Smooth muscle cell (in vitro differentiated cells): ENCODE results near the gene SOX6. TPM values are rescaled to one million over a fixed set of nuclear protein-coding genes. Genes with fewer than 3 reads are reported as not detected.
"Not testable (repeated sequence)": the region's sequence is repeated elsewhere in the genome, so short reads cannot be mapped to it uniquely, and the experiment has no call there.

Source experiments
- DNase-seq: peaks from one replicate; lab custom pipeline; 2025; ENCODE audit not compliant: unreplicated experiment; lab: John Stamatoyannopoulos, UW
- H2AFZ ChIP-seq: fragments of 200-600 bp; sonication (generic); 2 replicates; pipeline ENCODE4 v1.6.0; 2016; ENCODE audit warnings: antibody characterized with exemption, low read depth, mild to moderate bottlenecking
- H3F3A ChIP-seq: fragments of 200-600 bp; sonication (generic); 2 replicates; pipeline ENCODE4 v1.6.0; 2017; ENCODE audit warnings: antibody characterized with exemption, low read depth
- H3K27ac ChIP-seq: fragments of 200-600 bp; sonication (generic); 2 replicates; pipeline ENCODE4 v1.5.1; 2016; ENCODE audit warnings: low read depth, mild to moderate bottlenecking
- H3K27me3 ChIP-seq: fragments of 200-600 bp; sonication (generic); 2 replicates; pipeline ENCODE4 v1.6.1; 2016; ENCODE audit warnings: low read depth, mild to moderate bottlenecking
- H3K36me3 ChIP-seq: fragments of 200-600 bp; sonication (generic); 2 replicates; pipeline ENCODE4 v1.5.1; 2016; ENCODE audit warnings: low read depth
- H3K4me1 ChIP-seq: fragments of 200-600 bp; sonication (generic); 2 replicates; pipeline ENCODE4 v1.5.1; 2016; ENCODE audit warnings: low read depth
- H3K4me2 ChIP-seq: fragments of 200-600 bp; sonication (generic); 2 replicates; pipeline ENCODE4 v1.6.0; 2016; ENCODE audit warnings: mild to moderate bottlenecking
- H3K4me3 ChIP-seq: fragments of 200-600 bp; sonication (generic); 2 replicates; pipeline ENCODE4 v1.5.1; 2016; ENCODE audit warnings: mild to moderate bottlenecking
- H3K79me2 ChIP-seq: fragments of 200-600 bp; sonication (generic); 2 replicates; pipeline ENCODE4 v1.6.0; 2016; ENCODE audit warnings: low read depth, mild to moderate bottlenecking
- H3K9ac ChIP-seq: fragments of 200-600 bp; sonication (generic); 2 replicates; pipeline ENCODE4 v1.6.0; 2016; ENCODE audit warnings: low read depth
- H3K9me3 ChIP-seq: fragments of 200-600 bp; sonication (generic); replicated peaks from 2 replicates; pipeline ENCODE4 v1.5.1; 2016; ENCODE audit warnings: low read depth
- H4K20me1 ChIP-seq: fragments of 200-600 bp; sonication (generic); 2 replicates; pipeline ENCODE4 v1.6.0; 2016; ENCODE audit warnings: low read depth
- CTCF ChIP-seq: fragments of 200-600 bp; sonication (generic); IDR thresholded peaks from 2 replicates; pipeline ENCODE4 v1.5.1; 2017; ENCODE audit warnings: borderline replicate concordance, mild to moderate bottlenecking, antibody characterized with exemption; ENCODE audit not compliant: insufficient read depth, poor library complexity, severe bottlenecking
- WGBS: methylation state at CpG from one replicate; pipeline ENCODE4 v1.1.7; 2016; ENCODE audit warnings: low lambda C conversion rate; 5-methylcytosine and 5-hydroxymethylcytosine counted together
- polyA plus RNA-seq: library from polyadenylated mRNA; unstranded; fragments of >200 nt; fragmentation: Nextera tagmentation; extraction: Ambion mirVana; gene quantifications from 2 replicates; pipeline ENCODE4 v1.2.1, GENCODE V29; 2016
- total RNA-seq: library from RNA; depleted of rRNA; stranded (reverse); fragments of >200 nt; gene quantifications from 2 replicates; pipeline ENCODE4 v1.2.3, GENCODE V29; 2014

Gene SOX6
- total and polyA plus RNA-seq, 2 experiments from 2014 or later: 11.2 to 27.6 TPM

GRCh38 chr11:16070573-16070972 is 285.8 kb downstream of the SOX6 start:
- Histone ChIP-seq H3K27ac (no peak overlapping the region), H3K9ac (no peak overlapping the region), H3K4me3 (no peak overlapping the region), H3K4me2 (no peak overlapping the region), H3F3A (no peaks in the 10 kb centered on the region), H4K20me1 (no peaks in the 10 kb centered on the region), H2AFZ (no peak overlapping the region), H3K79me2 (peaks cover 4% of the 10 kb centered on the region), H3K36me3 (peaks cover 10% of the 10 kb centered on the region), H3K9me3 (peaks cover 8% of the 10 kb centered on the region), H3K4me1 (no peaks in the 10 kb centered on the region), H3K27me3 (no peaks in the 10 kb centered on the region)
- WGBS: 79% methylated on average over 5 of the region's 5 CpGs
- no peak for TF ChIP-seq CTCF
- no peak for DNase-seq

- not testable (repeated sequence) for H3K4me3 ChIP-seq, H3K4me1 ChIP-seq, H3K27ac ChIP-seq, H3K9ac ChIP-seq, H3K9me3 ChIP-seq, H3K4me2 ChIP-seq, H2AFZ ChIP-seq, H3K79me2 ChIP-seq, DNase-seq, H3F3A ChIP-seq, H3K36me3 ChIP-seq, H4K20me1 ChIP-seq, H3K27me3 ChIP-seq
- 94% methylated on average over 3 of the region's 3 CpGs for WGBS
These were observed 289.1 kb downstream of the SOX6 start for GRCh38 chr11:16067268-16067667.

GRCh38 chr11:16059332-16059731 is 297.0 kb downstream of the SOX6 start:
- Histone ChIP-seq H3K36me3 (no peaks in the 10 kb centered on the region), H3K27ac (no peak overlapping the region), H3F3A (no peaks in the 10 kb centered on the region), H3K4me2 (no peak overlapping the region), H2AFZ (no peak overlapping the region), H3K9ac (no peak overlapping the region), H3K4me1 (no peaks in the 10 kb centered on the region), H3K27me3 (no peaks in the 10 kb centered on the region), H3K79me2 (no peaks in the 10 kb centered on the region), H3K4me3 (no peak overlapping the region), H4K20me1 (no peaks in the 10 kb centered on the region), H3K9me3 (no peaks in the 10 kb centered on the region)
- TF ChIP-seq CTCF: no peak
- no peak for DNase-seq
- 98% methylated on average over 1 of the region's 1 CpG for WGBS

- Histone ChIP-seq H4K20me1 (no peaks in the 10 kb centered on the region), H3K9me3 (no peaks in the 10 kb centered on the region), H3F3A (no peaks in the 10 kb centered on the region), H3K4me3 (no peak overlapping the region), H3K36me3 (no peaks in the 10 kb centered on the region), H3K9ac (no peak overlapping the region), H3K4me1 (no peaks in the 10 kb centered on the region), H3K27me3 (no peaks in the 10 kb centered on the region), H3K4me2 (no peak overlapping the region), H3K27ac (no peak overlapping the region), H3K79me2 (no peaks in the 10 kb centered on the region), H2AFZ (no peak overlapping the region)
- no peak for DNase-seq
- no peak for TF ChIP-seq CTCF
These were observed 297.7 kb downstream of the SOX6 start for GRCh38 chr11:16058671-16059070.
